Peyer's patch (tissue), 4 donors: ENCODE data around the gene TTLL12.

Experiments used
- POLR2A ChIP-seq, 2 donors: fragments of 450-650 bp; IDR thresholded peaks; one replicate each; pipeline ENCODE4 v1.5.1; 2017; ENCODE audit warnings: antibody characterized with exemption in 2 of 2, mild to moderate bottlenecking in 2 of 2, moderate library complexity in 2 of 2
- TF ChIP-seq, protein P1 (sequence below), 6 experiments: fragments of 450-650 bp in 4 of 6; fragments of 200-600 bp in 2 of 6; sonication (generic) in 1 of 6; IDR thresholded peaks; one replicate each; pipeline ENCODE4 v1.5.1; 2017 to 2019; ENCODE audit warnings: antibody characterized with exemption in 6 of 6, mild to moderate bottlenecking in 3 of 6, moderate library complexity in 1 of 6

DNA sequence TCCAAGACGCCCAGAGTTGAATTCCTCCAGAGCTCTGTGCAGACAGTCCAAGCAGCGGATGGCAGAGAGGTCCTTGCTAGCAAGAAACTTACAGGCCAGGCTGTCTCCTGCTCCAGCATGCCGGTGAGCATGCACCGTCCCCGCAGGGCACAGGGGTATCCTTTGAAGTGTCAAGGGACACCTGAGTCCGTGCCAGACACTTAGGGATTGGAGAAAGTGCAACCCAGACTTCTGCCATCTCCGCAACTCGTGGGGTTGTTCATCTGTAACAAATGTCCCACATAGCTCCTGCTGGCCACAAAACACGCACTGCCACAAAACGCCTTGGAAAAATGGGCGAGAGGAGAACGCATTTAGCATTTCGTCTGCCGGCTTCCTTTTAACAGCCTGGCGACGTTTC lies 22.3 kb downstream of the TTLL12 start:
- no peak for TF ChIP-seq POLR2A (IDR thresholded peaks at IDR 0.05)
- TF ChIP-seq, protein P1, sequence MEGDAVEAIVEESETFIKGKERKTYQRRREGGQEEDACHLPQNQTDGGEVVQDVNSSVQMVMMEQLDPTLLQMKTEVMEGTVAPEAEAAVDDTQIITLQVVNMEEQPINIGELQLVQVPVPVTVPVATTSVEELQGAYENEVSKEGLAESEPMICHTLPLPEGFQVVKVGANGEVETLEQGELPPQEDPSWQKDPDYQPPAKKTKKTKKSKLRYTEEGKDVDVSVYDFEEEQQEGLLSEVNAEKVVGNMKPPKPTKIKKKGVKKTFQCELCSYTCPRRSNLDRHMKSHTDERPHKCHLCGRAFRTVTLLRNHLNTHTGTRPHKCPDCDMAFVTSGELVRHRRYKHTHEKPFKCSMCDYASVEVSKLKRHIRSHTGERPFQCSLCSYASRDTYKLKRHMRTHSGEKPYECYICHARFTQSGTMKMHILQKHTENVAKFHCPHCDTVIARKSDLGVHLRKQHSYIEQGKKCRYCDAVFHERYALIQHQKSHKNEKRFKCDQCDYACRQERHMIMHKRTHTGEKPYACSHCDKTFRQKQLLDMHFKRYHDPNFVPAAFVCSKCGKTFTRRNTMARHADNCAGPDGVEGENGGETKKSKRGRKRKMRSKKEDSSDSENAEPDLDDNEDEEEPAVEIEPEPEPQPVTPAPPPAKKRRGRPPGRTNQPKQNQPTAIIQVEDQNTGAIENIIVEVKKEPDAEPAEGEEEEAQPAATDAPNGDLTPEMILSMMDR (IDR thresholded peaks at IDR 0.05), result no peak
